Measurements from ENCODE around the gene S1PR3.

S1PR3 gene

GRCh38 chr9:88959727-88960469 is 31.4 kb upstream of the S1PR3 start:
- no peak overlapping the region for H3K4me3 Mint-ChIP-seq

DNA sequence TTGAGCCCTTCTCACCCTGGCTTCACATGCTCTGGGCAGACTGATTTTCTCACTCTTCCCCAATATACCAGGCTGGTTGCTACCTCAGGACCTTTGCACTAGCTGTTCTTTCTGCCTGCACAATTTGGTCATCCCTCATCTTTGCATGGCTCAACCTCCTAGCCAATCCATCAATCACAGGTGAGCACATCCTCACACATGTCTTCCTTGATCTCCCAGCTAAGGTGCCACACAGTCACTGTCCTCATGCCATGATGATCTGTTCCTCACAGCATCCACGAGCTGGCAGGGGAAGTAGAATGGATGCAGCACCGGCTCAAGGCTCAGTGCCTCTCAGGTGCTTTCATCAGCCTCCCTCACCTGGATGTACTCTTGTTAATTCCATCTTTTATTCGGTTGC is 30.6 kb upstream of the S1PR3 start:
- no peaks in the 10 kb centered on the region for H3K9me3 Mint-ChIP-seq
- H3K27ac Mint-ChIP-seq, result no peak overlapping the region
- H3K27me3 Mint-ChIP-seq, result peaks cover 4% of the 10 kb centered on the region
- H3K36me3 Mint-ChIP-seq, result no peaks in the 10 kb centered on the region
- no peaks in the 10 kb centered on the region for H3K4me1 Mint-ChIP-seq
- H3K4me3 Mint-ChIP-seq, result no peak overlapping the region

More at GRCh38 chr9:88959727-88960469, 31.4 kb upstream of the S1PR3 start:
- Mint-ChIP-seq H3K27ac (no peak overlapping the region), H3K27me3 (peaks cover 6% of the 10 kb centered on the region), H3K36me3 (no peaks in the 10 kb centered on the region), H3K4me1 (no peaks in the 10 kb centered on the region), H3K9me3 (no peaks in the 10 kb centered on the region)

GRCh38 chr9:88965473-88965872 is 25.8 kb upstream of the S1PR3 start:
- H3K9me3 Mint-ChIP-seq, result no peaks in the 10 kb centered on the region
- no peaks in the 10 kb centered on the region for H3K4me1 Mint-ChIP-seq
- no peaks in the 10 kb centered on the region for H3K36me3 Mint-ChIP-seq
- H3K4me3 Mint-ChIP-seq, result no peak overlapping the region
- no peaks in the 10 kb centered on the region for H3K27me3 Mint-ChIP-seq
- H3K27ac Mint-ChIP-seq, result no peak overlapping the region

DNA sequence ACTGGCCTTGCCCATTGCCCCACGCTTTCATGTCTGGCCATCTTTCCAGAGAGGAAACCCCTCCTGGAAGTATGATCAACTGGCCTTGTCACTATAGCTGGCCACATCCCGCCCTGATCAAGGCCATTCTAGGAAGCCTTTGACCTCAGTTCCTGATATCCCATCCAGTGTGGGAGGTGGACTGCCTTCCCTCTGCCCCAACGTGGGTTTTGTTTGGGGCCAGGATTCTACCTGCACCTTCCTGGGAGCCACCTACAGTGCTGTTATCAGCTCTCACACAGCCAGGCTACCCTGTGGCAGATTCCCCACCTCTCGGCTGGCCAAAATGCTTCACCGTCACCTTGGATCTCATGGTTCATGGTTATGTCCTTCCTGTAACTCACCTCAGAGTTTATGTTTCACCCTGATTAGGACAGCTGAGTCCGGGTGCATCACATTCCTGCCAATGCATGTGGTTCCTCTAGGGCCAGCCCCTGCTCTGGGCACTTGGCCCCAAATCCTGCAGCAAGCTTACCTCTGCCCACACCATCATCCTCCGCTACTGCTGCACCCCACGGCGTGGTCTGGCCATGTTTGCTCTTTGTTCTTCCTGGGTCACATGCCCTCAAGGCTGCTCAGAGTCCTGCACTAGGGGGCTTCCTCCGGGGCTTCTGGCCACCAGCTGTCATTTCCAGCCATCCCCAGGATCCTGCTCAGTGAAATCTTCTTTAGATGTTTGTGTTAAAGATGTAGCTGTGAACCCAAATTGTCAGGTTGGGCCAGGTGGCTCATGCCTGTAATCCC is 24.2 kb upstream of the S1PR3 start:
- H3K4me1 Mint-ChIP-seq, result no peaks in the 10 kb centered on the region
- H3K4me3 Mint-ChIP-seq, result no peak overlapping the region
- H3K27ac Mint-ChIP-seq, result no peak overlapping the region
- no peaks in the 10 kb centered on the region for H3K36me3 Mint-ChIP-seq
- H3K27me3 Mint-ChIP-seq, result no peaks in the 10 kb centered on the region
- H3K9me3 Mint-ChIP-seq, result no peaks in the 10 kb centered on the region

GRCh38 chr9:88968799-88969198 is 22.5 kb upstream of the S1PR3 start:
- H3K4me1 Mint-ChIP-seq, result no peaks in the 10 kb centered on the region
- H3K4me3 Mint-ChIP-seq, result no peak overlapping the region
- no peaks in the 10 kb centered on the region for H3K27me3 Mint-ChIP-seq
- H3K9me3 Mint-ChIP-seq, result no peaks in the 10 kb centered on the region
- no peaks in the 10 kb centered on the region for H3K36me3 Mint-ChIP-seq
- no peak overlapping the region for H3K27ac Mint-ChIP-seq

DNA sequence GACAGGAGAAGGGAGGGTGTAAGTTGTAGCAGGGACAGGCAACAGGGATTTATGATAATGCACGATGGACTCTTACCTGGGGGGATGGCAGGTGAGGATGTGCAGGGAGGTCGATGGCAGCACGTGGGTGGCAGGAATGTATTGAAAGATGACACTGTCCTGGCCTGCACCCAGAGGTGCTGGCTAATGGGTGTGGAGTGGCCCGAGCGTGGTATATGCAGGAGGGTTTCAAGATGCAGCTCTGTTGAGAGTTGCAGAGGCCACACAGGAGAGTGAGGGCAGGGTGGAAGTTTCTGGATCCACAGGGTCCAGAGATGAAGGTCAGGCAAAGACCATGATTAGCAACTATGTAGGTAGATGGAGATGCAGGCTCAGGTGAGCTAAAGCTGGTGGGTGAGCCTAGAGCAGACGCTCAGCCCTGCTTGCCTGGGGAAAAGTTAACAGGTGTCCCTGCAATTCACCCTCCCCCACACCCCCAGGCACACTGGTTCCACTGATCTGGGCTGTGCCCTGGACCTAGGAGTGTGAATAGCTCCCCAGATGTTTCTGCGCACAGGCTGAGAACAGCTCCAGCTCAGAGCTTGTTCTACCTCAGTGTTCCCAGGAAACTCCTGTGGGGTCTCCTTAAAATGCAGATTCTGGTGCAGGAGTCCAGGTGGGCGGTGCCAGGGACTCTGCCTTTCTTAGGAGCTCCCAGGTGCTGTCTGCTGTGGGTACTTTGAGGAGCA is 21.5 kb upstream of the S1PR3 start:
- Mint-ChIP-seq H3K4me1 (no peaks in the 10 kb centered on the region), H3K36me3 (no peaks in the 10 kb centered on the region), H3K27me3 (no peaks in the 10 kb centered on the region), H3K9me3 (no peaks in the 10 kb centered on the region), H3K4me3 (no peak overlapping the region), H3K27ac (no peak overlapping the region)

GRCh38 chr9:88971131-88971960 is 19.9 kb upstream of the S1PR3 start:
- H3K4me3 Mint-ChIP-seq, result no peak overlapping the region
- no peaks in the 10 kb centered on the region for H3K27me3 Mint-ChIP-seq
- no peaks in the 10 kb centered on the region for H3K36me3 Mint-ChIP-seq
- no peak overlapping the region for H3K27ac Mint-ChIP-seq
- H3K4me1 Mint-ChIP-seq, result no peaks in the 10 kb centered on the region
- H3K9me3 Mint-ChIP-seq, result no peaks in the 10 kb centered on the region

GRCh38 chr9:88972401-88972800 is 18.9 kb upstream of the S1PR3 start:
- no peaks in the 10 kb centered on the region for H3K9me3 Mint-ChIP-seq
- peaks cover 4% of the 10 kb centered on the region for H3K4me1 Mint-ChIP-seq
- no peaks in the 10 kb centered on the region for H3K27me3 Mint-ChIP-seq
- H3K4me3 Mint-ChIP-seq, result no peak overlapping the region
- H3K36me3 Mint-ChIP-seq, result no peaks in the 10 kb centered on the region
- H3K27ac Mint-ChIP-seq, result no peak overlapping the region

DNA sequence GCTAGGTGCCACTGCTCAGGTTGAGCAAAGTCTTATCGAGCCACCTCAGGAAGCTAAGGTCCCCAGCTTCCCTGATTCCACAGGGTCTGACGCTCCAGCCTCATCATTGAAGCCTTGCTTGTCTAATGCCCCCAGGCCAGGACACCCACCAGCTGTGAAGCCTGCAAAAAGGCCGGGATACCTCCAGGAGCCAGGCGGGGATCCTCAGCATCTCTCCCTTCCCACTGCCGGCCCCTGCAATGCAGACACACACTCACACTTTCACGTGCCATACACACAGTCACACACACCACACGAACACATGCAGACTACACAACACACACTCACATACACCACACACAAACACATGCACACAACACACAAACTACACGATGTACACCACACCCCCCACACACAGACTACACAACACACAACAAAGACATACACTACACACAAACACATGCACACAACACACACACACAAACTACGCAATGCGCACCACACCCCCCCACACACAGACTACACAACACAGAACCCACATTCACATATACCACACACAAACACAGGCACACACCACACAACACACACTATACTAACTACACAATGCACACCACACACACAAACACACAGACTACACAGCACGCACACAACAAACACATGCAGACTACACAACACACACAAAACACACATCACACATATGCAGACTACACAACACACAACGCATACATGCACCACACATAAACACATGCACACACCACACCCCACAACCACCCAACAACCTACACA is 17.8 kb upstream of the S1PR3 start:
- H3K4me3 Mint-ChIP-seq, result no peak overlapping the region
- peaks cover 1% of the 10 kb centered on the region for H3K27me3 Mint-ChIP-seq
- H3K27ac Mint-ChIP-seq, result no peak overlapping the region
- no peaks in the 10 kb centered on the region for H3K36me3 Mint-ChIP-seq
- no peaks in the 10 kb centered on the region for H3K9me3 Mint-ChIP-seq
- H3K4me1 Mint-ChIP-seq, result peaks cover 4% of the 10 kb centered on the region

- no peak overlapping the region for H3K4me3 Mint-ChIP-seq
- no peak overlapping the region for H3K27ac Mint-ChIP-seq
- no peaks in the 10 kb centered on the region for H3K9me3 Mint-ChIP-seq
- no peaks in the 10 kb centered on the region for H3K36me3 Mint-ChIP-seq
- H3K27me3 Mint-ChIP-seq, result peaks cover 1% of the 10 kb centered on the region
- peaks cover 4% of the 10 kb centered on the region for H3K4me1 Mint-ChIP-seq
These were observed 16.6 kb upstream of the S1PR3 start for GRCh38 chr9:88974641-88975040.

DNA sequence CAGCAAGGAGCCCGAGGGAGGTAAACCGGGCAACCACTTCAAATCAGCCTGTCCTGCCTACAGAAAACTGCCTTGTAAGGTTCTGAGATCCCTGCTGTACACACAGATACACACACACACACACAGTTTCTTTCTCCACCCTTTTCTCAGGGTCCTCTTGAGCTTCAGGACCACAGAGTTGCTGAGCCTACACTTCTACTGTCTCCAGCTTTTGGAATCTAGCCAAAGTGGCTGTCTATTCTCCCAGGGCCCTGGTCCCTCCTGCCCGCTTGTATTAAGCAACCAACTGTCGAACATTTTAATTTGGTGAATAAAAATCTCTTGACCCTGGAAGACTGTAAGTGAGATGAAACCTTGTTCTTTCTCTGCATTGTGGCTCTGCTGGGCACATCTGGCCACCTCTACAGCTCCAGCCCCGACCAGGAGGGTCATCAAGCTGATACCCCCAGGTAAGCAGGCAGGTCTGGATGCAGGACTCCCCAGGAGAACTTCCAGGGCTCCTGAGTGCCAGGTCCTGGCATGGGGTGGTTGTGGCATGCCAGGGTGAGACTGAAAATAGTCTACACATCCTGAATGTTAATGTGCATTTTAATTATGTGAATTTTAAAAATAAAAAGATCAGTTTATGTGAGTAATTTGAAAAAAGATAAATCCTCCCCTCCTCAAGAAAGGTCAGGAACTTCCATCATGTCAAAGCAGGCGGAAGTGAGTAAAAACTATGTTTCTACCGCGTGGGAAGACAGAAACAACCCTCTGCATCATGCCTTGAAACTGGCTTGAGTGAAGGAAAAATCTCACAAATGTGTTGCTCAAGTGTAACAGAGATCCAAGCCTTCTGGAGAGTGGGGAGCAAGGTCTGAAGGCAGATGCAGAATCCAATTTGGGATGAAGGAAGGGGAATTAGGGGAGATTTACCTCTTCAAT is 15.0 kb upstream of the S1PR3 start:
- H3K4me3 Mint-ChIP-seq, result no peak overlapping the region
- peaks cover 1% of the 10 kb centered on the region for H3K27me3 Mint-ChIP-seq
- no peaks in the 10 kb centered on the region for H3K36me3 Mint-ChIP-seq
- no peaks in the 10 kb centered on the region for H3K9me3 Mint-ChIP-seq
- peaks cover 4% of the 10 kb centered on the region for H3K4me1 Mint-ChIP-seq
- H3K27ac Mint-ChIP-seq, result no peak overlapping the region

DNA sequence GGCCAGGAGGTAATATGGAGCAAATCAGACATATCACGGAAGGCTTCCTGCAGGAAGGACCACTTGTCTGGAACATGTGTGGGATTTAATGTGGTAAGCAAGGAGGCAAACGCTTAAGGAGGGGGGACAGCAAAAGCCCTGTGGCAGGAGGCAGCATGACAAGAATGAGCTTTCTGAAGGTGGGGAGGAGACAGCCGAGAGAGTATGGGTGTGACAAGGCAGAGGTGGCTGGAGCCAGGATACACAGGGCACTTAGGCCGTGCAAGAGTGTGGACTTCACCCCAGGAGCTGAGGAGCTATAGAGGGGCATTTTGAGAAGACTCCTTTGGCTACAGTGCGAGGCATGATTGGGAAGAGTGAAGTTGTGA is 14.4 kb upstream of the S1PR3 start:
- Mint-ChIP-seq H3K4me3 (no peak overlapping the region), H3K27ac (no peak overlapping the region), H3K27me3 (peaks cover 1% of the 10 kb centered on the region), H3K36me3 (no peaks in the 10 kb centered on the region), H3K4me1 (peaks cover 4% of the 10 kb centered on the region), H3K9me3 (no peaks in the 10 kb centered on the region)

- H3K4me3 Mint-ChIP-seq, result no peak overlapping the region
These were observed 13.2 kb upstream of the S1PR3 start for GRCh38 chr9:88978034-88978433.

DNA sequence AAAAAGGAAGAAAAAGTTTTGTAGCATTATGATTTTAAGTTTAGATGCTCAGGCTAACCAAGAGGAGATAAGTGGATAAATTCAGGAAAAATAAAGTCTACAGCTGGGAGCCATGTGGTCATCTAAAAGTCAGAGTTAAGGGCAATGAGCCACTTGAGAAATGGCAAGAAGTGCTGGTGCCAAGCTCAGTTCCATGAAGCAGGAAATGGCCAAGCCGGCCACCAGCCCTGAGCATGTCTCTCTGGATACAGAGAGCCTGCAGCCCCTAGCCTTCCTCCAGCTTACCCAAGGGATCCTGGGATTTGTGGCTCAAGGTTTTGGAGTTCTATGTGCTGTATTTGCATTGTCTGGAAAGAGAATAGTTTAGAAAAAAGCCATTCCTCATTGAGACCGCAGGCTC is 12.2 kb upstream of the S1PR3 start:
- Mint-ChIP-seq H3K27ac (no peak overlapping the region), H3K4me3 (no peak overlapping the region)

More at GRCh38 chr9:88978034-88978433, 13.2 kb upstream of the S1PR3 start:
- H3K4me1 Mint-ChIP-seq, result peaks cover 4% of the 10 kb centered on the region
- H3K27me3 Mint-ChIP-seq, result peaks cover 1% of the 10 kb centered on the region
- H3K27ac Mint-ChIP-seq, result no peak overlapping the region
- no peaks in the 10 kb centered on the region for H3K9me3 Mint-ChIP-seq
- no peaks in the 10 kb centered on the region for H3K36me3 Mint-ChIP-seq

More for the DNA sequence above, 12.2 kb upstream of the S1PR3 start:
- H3K36me3 Mint-ChIP-seq, result no peaks in the 10 kb centered on the region
- H3K4me1 Mint-ChIP-seq, result peaks cover 4% of the 10 kb centered on the region
- H3K27me3 Mint-ChIP-seq, result peaks cover 1% of the 10 kb centered on the region
- no peaks in the 10 kb centered on the region for H3K9me3 Mint-ChIP-seq
